ENCODE data around the gene PON2.
"Not testable (repeated sequence)": the region's sequence is repeated elsewhere in the genome, so short reads cannot be mapped to it uniquely, and the experiment has no call there.

PON2 gene

DNA sequence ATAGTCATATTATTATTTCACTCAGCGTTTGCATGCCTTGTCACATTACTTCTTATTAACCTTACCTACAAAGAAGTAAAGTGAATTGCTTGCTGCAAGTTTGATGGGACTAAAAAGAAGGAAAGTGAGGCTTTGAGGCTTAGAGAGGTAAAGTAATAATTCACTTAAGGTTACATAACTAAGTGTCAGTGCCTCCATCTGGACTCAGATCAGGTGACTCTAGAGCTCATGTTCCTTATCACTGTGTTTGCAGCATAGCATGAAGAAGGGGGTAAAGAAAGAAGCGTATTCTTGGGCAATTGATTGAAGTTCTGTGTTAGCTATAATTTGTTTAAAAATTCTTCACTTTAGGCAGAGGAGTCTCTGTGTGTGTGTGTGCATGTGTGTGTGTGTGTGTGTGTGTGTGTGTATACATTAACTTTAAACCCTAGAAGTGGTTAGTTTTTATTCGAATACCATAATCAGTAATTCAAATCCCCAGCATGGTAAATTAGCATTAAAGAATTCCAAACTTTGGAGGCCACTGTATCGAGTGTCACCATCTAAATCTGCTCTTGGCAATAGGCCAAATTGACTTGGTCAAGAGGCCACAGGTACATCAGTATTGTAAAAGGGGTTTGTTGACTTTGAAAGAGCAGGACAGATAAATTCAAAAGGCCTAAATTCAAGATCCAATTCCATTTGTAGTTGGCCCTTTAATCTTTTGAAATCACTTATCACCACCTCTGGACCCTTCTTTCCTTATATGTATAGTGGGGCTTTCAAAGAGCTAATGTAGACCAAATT is 36.5 kb downstream of the PON2 start:
- no peak for DNase-seq

DNA sequence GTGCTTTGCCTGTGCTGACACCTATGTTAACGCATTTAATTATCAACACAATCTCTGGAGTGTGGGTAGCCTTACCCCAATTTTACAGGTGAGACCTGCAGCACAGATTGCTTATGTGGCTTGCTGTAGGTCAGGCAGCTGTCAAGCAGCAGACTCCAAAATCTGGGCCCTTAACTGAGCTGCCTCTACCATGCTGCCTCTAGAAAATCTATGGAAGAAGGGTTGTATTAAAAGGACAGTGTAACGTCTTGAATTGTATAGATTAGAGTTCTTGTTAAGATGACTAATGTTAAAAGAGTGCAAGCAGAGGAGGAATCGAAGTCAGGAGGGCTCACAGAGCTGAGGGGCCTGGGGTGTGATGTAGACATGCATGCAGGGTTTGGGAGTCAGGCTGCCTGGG is 37.4 kb downstream of the PON2 start:
- no peak for DNase-seq

- no peak for DNase-seq
Observed at GRCh38 chr7:95396136-95397032, 38.4 kb downstream of the PON2 start, which contains the start of gene PON3. PON3 (minus strand) TSS chr7:95396375; CDS start chr7:95396350, 25 bp downstream.

GRCh38 chr7:95395755-95396135 is 39.1 kb downstream of the PON2 start:
- DNase-seq = no peak

DNA sequence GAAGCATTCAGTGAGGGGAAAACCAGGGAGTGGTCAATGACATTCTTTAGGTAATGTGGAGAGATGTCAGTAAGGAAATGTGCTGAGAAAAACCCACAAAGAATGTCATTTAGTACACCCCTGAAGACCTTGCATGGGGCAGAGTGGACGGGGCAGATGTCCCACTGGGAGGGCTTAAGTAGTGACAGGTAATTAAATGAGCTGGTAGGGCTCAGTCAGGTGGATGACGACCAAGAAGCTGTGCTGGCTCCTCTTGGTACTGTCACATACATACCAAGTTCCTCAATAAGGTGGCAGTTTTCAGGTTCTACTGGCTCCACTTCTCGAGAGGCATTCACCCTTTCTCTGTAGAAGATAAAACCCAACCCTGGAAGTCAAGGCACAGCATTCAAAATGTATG is 40.5 kb downstream of the PON2 start:
- DNase-seq = no peak

- no peak for DNase-seq
Observed at GRCh38 chr7:95391761-95392160, 43.1 kb downstream of the PON2 start.

- no peak for DNase-seq
Observed at GRCh38 chr7:95389516-95389915, 45.3 kb downstream of the PON2 start.

DNA sequence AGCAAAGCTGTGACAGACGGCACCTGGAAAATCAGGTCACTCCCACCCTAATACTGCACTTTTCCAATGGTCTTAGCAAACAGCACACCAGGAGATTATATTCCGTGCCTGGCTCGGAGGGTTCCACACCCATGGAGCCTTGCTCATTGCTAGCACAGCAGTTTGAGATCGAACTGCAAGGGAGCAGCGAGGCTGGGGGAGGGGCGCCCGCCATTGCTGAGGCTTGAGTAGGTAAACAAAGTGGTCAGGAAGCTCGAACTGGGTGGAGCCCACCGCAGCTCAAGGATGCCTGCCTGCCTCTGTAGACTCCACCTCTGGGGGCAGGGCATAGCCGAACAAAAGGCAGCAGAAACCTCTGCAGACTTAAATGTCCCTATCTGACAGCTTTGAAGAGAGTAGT is 55.4 kb downstream of the PON2 start:
- DNase-seq = not testable (repeated sequence)

DNA sequence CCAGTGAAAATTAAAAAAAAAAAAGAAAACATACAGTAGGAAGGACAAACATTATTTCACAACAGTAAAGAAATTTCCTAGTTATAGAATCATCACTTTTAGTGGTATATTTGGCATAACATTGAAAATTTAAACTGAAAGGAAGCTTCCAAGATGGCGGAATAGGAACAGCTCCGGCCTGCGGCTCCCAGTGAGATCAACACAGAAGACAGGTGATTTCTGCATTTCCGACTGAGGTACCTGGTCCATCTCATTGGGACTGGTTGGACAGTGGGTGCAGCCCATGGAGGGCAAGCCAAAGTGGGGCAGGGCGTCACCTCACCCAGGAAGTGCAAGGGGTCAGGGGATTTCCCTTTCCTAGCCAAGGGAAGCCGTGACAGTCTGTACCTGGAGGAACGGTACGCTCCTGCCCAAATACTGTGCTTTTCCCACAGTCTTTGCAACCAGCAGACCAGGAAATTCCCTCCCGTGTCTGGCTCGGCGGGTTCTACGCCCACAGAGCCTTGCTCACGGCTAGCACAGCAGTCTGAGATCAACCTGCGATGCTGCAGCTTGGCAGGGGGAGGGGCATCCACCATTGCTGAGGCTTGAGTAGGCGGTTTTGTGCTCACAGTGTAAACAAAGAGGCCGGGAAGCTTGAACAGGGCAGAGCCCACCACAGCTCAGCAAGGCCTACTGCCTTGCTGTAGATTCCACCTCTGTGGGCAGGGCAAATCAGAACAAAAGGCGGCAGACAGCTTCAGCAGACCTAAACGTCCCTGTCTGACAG is 58.0 kb downstream of the PON2 start:
- no peak for DNase-seq

- no peak for DNase-seq
Observed at GRCh38 chr7:95375591-95376257, 59.1 kb downstream of the PON2 start.

GRCh38 chr7:95373323-95373722 is 61.5 kb downstream of the PON2 start:
- no peak for DNase-seq

GRCh38 chr7:95368235-95368634 is 66.6 kb downstream of the PON2 start:
- no peak for DNase-seq

DNA sequence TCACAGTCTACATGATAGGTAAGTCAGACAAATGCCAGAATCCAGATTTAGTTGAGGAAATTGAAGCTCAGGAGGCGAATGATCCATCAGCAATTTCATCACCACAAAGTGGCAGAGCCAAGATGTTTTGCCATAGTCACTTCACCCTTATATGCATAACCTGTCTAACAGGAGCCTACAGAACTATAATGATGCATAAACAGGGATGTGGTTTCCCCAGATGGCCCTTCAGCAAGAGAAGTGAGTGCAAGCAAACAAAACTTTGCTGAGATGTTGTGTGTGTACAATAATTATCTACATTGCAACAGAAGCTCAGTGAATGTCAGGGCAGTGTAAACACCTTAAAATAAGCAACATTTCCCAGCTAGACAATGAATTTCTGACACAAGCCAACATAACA is 67.2 kb downstream of the PON2 start:
- no peak for DNase-seq

GRCh38 chr7:95365151-95365550 is 69.7 kb downstream of the PON2 start:
- no peak for DNase-seq

DNA sequence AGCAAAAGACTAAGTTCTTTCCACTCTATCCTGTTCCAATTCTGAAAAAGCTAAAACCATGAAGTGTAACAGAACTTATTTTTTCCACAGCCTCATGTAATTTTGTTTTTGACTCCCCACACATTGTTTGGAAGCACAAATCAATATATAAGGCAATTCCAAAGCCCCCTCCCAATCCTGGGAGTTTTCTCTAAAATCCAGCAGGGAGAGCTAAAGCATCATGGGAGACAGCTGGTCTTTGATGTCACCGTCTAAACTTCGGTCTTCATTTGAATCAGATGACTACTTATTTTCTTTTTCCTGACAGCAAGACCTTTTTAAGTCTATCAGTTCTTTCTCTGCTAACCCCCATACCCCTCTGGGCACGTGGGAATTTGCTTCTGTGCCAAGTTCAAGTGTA is 77.2 kb downstream of the PON2 start:
- no peak for DNase-seq

All from amniotic stem cell (primary cell).